GM21529 (cell line): ENCODE measurements around the gene KRTAP13-2.

ENCODE experiments used
- ATAC-seq: cut with Tn5 transposase; IDR thresholded peaks from one replicate; pipeline ENCODE4 v1.9.1; 2021; ENCODE audit not compliant: unreplicated experiment

The KRTAP13-2 gene, protein sequence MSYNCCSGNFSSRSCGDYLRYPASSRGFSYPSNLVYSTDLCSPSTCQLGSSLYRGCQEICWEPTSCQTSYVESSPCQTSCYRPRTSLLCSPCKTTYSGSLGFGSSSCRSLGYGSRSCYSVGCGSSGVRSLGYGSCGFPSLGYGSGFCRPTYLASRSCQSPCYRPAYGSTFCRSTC

DNA sequence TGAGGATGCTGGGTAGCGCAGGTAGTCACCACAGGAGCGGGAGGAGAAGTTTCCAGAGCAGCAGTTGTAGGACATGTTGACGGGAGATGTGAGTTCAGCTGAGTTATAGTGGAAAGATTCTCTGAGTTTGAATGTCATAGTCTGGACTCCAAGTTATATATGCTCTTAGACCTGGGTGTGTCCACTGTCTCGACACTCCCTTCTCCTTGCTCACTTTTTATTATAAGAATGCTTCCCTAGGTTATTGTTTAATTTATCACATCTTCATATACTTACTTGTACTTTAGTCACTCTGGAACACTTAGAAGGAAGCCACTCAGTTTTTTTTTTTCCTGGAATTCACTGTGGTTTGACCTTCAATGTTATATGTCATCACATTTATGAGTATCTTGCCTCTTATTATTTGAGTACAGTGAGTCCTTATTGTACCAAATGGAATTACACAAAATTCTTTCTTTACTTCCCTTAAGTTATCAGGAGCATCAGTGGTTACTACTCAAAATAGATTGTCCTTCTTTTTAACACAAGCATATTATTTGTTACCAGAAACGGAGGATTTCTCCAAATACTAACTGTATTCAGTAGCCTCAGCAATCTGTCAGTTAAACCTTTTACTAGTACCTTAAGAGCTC, at the start of gene KRTAP13-2:
Gene KRTAP13-2, minus strand, starts transcription at position 133 of the 632 bp plus-strand sequence. Its CDS starts 58 bp downstream, at position 75.
- no peak for ATAC-seq

DNA sequence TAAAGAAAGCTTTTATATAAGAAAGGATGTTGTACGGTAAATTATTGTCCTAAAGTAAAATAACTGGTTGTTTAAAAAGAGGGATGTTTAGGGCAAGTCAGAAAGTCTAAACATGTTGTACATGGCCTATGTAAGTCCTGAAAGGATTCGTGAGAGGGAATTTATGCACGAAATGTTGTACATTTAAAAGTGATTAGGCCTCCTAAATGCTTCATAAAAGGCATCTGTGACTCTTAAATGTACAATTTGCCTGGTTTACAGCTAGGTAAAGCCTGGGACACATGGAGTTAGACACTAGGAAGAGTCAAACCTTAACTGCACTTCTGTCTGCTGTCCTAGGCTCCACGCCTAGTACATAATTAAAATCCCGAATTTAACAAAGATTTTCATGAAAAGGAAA, 43.9 kb upstream of the KRTAP13-2 start:
- ATAC-seq = no peak

DNA sequence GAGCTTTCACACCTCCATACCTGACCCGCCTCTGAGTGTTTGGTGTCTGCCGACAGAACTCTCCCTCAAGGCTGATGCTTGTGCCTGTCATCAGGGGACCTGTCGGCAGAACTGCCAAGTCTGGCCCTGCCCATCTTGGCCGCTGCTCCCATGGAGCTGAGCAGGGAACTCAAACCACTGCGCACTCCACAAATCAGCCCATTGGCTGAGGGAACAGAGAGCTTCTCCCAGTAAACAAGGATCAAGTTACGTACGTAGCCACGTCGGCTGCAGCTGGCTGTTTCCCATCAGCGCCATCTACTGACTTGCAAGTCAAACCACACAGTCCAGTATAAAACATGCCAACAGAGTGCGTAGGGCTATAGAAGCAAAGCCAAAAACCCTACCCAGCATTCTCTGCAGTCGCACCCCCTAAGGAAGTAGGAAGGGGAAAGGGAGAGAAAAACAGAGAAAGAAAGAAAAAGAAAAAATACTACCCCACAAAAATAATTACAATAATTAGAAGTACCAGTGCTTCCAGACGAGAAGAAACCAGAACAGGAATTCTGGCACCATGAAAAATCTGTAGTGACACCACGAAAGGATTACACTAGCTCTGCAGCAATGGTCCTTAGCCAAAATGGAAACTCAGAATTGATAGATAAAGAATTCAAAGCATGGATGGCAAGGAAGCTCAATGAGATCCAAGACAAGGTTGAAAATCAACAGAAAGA, 36.9 kb upstream of the KRTAP13-2 start:
- ATAC-seq = no peak

DNA sequence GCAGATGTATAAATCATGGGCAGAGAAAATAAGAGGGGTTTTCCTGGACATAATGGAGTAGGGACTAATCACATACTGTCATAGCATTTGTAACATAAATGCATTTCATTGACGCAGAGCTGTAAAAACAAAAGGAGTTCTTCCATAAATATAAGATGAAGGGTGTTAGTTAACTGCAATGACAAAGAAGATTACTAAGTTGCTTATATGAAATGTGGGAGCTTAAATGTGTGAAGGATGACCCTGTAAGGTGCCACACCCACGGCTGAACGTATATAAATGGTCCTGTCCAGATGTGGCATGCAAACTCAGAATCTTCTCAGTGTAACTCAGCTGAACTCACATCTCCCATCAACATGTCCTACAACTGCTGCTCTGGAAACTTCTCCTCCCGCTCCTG, 23.7 kb upstream of the KRTAP13-2 start, which contains the start of gene KRTAP13-1:
Gene KRTAP13-1, plus strand, starts transcription at position 301 of the 400 bp plus-strand sequence. Its CDS starts 56 bp downstream, at position 357.
- ATAC-seq = no peak

DNA sequence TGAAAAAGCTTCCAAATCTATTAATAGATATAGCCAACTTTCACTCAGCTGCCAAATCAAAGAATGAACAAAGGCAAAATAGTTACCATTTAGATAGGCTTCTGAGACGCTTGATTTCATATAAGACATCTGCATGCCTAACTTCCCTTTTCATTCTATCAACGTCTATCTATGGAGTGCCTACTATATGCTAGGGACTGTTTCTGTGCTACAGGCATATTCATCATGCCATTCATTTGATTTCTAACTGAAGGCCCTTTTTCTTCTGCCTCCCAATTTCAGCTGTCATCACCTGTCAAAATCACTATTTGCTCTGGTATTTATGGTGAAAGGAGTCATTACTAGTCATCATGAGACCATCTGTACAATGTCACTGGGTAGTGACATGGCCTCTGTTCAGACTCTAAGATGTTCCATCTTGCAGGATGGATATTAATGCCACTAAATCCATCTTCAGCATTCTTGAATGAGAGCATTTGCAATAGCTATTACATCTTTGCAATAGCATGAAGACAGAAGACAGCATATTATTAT, 19.5 kb upstream of the KRTAP13-2 start:
- ATAC-seq = no peak

DNA sequence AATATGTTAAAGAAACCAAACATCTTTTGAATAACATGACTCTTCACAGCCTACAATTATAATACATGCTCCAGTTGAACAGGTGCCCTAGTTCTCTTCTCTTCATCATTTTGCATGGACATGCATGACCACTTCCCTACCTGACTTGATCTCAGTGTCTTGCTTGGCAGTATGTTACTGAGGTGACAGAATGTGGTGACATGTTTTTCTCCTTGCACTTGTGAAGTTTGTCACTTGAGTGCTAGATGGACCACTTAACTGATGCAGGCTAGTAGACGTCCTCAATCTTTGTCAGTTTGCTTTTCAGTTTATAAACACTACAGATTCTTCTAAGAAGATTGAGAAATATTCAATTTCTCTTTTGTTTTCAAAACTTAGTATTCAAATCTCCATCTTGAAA, 10.1 kb upstream of the KRTAP13-2 start:
- ATAC-seq = no peak

DNA sequence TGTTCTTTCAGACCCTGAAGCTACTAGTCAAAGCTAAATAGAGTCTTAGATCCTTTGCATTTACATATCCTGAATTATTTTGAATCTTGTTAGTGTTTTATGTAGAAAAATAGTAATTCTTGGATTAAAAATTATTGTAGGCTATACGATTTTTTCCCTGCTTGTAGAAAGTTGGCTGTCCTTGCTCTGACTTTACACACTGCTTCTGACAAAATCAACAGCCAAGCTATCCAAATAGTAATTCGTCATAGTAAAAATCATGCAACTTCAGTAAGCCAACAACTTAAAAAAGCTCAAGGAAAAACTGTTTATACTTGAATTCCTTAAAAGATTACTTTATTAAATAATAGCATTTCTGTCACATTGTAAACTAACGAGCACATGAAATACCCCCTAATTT, 16.2 kb downstream of the KRTAP13-2 start:
- no peak for ATAC-seq

DNA sequence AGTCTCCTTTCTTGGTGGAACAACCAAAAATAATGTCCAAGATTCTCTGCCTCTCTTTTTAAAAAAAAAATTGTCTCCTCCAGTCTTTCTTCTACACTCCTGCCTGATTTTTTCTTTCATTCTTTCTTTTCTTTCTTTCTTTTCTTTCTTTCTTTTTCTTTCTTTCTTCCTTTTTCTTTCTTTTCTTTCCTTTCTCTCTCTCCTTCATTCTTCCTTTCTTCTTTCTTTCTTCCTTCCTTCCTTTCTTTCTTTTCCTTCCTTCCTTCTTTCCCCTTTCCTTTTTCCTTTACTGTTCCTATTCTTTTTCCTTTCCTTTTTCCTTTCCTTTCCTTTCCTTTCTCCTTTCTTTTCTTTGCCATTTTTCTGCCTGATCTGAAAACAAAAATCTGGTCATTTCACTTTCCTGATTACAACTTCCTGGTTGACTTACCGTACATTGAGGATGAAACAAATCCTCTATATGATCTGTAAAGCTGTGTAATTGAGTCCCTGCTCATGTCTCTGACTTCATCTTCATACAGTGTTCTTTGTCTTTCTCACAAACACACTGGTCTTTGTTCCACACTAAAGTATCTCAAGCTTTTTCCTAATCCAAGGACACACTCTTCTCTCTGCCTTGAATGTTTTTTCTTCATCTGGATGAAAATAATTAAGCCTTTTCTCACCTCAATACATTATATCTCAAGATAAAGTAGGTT, 17.6 kb downstream of the KRTAP13-2 start:
- ATAC-seq = no peak

DNA sequence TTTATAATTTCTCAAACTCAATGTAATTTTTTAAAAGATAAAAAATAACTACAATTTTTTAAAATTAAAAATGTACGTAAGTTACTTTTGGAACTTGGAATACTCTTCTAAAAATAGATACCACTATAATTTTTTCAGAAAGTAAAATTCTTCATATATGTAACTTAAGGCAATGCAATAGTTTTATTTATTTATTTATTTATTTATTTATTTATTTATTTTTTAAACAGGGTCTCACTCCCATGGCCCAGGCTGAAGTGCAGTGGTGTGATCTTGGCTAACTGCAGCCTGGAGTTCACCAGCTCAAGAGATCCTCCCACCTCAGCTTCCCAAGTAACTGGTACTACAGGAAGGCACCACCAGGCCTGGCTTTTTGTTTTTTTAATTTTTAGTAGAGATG, 20.5 kb downstream of the KRTAP13-2 start:
- no peak for ATAC-seq

DNA sequence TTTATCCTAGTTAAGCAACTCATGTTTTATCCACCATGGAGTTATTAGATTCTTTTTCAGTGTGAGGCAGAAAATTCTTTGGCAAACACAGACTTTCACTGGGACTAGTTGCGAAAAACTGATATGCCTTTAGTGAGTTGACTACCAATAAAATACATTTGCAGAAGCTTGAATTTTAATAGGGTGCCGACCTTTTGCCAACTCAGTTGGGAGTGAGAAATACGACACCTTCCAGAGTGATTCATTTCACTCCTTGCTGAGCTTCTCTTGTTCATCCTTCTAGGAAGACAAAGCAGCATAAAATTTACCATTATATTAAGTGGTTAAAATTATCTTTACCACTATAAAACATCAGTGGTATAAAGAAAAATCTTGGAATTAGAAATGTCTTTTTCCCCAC, 22.5 kb downstream of the KRTAP13-2 start:
- no peak for ATAC-seq

DNA sequence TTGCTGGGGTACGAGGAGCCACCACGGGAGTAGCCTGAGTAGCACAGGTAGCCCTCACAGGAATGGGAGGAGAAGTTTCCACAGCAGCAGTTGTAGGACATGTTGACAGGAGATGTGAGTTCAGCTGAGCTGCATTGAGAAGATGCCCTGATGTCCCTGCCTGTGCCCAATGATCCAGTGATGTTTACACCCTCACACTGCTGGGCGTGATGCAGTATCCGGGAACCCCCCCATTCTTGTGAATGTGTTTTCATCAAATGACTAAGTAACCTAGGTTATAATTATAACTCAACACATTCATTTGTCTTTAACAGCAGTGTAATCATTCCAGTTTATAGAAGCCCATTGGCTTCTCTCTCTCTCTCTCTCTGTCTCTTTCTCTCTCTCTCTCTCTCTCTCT, 23.6 kb downstream of the KRTAP13-2 start, which contains the start of gene KRTAP23-1:
Gene KRTAP23-1, minus strand, starts transcription at position 101 of the 400 bp plus-strand sequence. Its CDS starts 0 bp downstream, at position 101.
- ATAC-seq = no peak

DNA sequence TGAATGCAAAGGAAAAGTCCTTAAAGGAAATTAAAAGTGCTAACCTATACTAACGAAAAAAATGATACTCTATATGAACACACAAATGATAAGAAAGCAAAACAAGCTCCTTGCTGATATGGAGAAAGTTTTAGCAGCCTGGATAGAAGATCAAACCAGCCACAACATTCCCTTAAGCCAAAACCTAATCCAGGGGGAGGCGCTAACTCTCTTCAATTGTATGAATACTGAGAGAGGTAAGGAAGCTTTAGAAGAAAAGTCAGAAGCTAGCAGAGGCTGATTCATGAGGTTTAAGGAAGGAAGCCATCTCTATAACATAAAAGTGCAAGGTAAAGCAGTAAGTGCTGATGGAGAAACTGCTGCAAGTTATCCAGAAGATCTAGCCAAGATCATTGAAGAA, 27.1 kb downstream of the KRTAP13-2 start:
- ATAC-seq = no peak

DNA sequence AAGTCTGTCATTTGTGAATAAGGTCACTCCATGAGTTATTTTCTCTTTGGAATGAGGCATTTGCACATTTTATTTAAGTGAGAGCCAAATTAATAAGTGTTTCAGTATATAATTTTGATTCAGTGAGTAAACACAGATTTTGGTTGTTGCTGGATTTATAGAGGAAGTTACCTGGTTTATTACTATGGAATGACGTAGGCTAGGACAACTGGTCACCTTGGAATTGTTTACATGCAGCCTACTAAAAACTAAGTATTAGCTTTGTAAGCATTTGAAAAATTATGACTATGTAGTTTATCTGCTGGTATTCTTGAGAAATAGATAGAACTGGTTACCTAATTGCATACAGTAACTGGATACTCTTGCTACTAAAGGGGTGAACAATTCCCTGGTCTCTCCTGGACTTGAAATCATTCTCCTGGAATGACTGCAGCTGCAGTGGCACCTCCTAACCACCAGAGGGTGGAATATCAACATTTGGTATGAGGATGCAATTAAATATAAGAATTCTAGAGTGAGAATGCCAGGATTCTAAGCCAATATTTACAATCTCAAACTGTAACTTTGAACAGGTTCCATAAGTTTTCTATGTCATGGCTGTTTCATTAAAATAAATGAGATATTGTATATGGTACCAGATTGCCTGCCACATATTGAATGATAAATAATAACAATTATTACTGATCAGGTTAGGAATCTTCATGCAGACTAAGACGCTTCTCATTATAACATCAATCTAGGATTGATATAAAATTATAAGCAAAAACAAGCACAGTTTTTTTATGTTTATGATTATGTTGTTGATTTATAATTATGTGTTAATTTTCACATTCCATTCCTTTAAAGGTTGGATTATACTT, 31.1 kb downstream of the KRTAP13-2 start:
- no peak for ATAC-seq

DNA sequence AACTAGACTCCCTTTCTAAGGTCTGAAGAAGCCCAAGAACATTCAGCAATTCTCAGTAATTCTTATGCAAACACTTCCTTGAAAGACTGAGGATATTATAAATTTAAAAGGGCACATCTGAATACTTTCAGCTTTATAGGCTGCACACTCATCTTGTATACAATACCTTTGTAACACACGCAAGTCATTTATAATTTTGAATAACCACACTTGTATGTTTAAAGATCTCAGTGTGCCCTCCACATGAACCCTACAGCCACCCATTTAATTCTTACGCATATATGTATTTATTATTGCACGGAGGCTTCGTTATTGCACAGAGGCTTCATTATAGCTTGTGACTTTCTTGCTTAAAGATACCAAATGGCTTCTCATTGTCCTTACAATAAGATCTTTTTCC, 33.4 kb downstream of the KRTAP13-2 start:
- no peak for ATAC-seq

DNA sequence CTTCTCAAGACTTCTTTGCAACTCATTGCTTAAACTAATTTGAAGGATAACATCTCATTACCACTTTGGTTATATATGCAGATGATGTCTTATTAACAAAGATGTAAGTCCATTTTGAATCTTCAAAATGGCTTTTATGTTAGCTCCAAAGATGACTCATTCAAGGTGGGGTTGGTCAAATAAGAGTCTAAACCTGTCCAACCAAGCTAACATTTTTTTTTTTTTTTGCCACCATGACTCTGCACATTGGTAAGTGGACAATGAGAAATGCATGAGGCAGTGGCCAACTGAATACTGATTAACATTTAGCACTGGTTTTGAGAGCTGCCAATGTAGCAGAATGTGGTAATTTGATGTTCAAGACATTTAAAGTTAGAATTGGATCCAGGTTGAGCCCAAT, 34.3 kb downstream of the KRTAP13-2 start:
- no peak for ATAC-seq

DNA sequence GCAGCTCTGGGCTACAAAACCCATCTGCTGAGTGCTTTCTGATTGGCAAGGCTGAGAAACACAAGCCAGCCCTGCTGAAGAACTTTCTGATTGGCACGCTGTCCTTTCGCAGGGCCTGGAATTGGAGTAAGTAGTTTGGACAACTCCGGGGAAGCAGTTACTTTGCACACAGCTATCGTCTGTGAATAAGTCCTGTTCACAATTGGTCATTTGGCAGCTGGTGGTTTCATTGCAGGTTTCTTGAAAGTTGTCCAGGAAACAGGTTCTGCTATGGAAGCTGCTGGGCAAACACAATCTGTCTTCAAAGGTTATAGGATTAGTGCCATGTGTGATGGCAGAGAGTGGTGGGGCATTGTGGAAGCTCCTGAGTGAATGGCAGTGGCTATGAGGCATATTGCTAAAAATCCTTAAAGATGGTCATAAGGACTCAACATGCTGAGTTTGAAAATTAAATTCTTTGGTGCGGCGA, 34.8 kb downstream of the KRTAP13-2 start, which contains the start of gene KRTAP27-1:
Gene KRTAP27-1, minus strand, starts transcription at position 419 of the 469 bp plus-strand sequence. Its CDS starts 26 bp downstream, at position 393.
- ATAC-seq = no peak

DNA sequence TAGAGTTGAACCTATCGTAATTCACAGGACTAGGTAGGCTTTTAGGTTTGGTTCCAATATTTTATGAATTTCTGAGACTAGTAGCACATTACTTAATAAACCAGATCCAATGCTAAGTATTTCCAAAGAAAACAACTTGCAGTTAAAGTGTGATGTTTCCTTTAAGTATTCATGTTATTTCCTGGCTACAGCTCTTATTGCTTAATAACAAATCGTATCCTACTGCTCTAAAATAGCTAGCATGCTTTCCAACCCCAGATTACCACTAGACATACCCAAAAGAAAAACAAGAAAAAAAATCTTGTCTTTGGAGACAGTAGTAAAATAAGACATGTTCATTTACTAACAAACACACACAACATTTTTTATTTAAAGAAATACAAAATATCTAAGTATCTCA, 35.5 kb downstream of the KRTAP13-2 start:
- no peak for ATAC-seq

DNA sequence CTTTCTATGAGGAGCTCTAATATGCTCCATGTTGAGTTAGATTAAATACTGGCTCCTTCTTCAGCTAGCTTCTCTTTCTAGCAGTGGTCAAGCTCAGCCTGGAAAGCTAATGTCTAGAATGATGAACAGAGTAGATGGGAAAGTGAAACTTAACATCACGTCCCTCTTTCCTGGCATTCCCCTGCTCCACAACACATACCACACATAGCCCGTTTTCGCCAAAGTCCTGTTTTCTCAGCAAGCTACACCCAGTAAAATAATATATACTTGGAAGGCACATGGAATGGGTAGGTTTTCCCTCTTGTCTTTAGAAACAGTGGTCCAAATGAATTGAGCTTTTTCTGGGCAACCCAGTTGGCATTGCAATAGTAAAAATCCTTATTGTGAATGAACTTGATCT, 38.3 kb downstream of the KRTAP13-2 start:
- ATAC-seq = no peak

DNA sequence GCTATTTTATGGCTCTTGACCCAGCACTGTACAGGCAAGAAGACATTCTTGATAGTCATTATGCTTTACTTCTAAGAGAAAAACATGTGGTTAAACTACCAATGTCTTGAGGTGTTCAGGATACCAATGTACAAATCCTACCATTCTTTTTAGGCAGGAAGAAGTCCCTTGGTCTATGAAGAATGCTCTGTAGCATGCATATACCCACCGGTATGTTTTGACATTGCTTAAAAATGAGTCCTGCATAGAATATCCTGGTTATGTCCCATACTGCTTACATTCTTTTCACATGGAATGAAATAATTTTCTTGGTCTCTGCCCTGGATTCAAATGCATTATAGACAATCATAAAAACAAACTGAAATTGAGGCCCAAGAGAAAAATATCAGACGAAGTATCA, 39.4 kb downstream of the KRTAP13-2 start:
- ATAC-seq = no peak
